Measurements from ENCODE around the gene NECAB3.
"Not testable (repeated sequence)": the region's sequence is repeated elsewhere in the genome, so short reads cannot be mapped to it uniquely, and the experiment has no call there.

The NECAB3 gene

GRCh38 chr20:33650111-33650752 is 24.0 kb downstream of the NECAB3 start:
- no peak for DNase-seq (ENCODE audit: low read depth in 2 of 2)

GRCh38 chr20:33649201-33649681 is 25.0 kb downstream of the NECAB3 start:
- DNase-seq (ENCODE audit: low read depth in 2 of 2) = no peak

- DNase-seq (ENCODE audit: low read depth in 2 of 2) = no peak
Observed at GRCh38 chr20:33648396-33649004, 25.7 kb downstream of the NECAB3 start.

- DNase-seq (ENCODE audit: low read depth in 2 of 2) = no peak
Observed at GRCh38 chr20:33647603-33648395, 26.4 kb downstream of the NECAB3 start.

- DNase-seq (ENCODE audit: low read depth in 2 of 2) = not testable (repeated sequence)
Observed at GRCh38 chr20:33646959-33647602, 27.1 kb downstream of the NECAB3 start.

GRCh38 chr20:33646191-33646590 is 28.0 kb downstream of the NECAB3 start:
- no peak for DNase-seq (ENCODE audit: low read depth in 2 of 2)

- no peak for DNase-seq (ENCODE audit: low read depth in 2 of 2)
Observed at GRCh38 chr20:33645396-33645795, 28.8 kb downstream of the NECAB3 start.

GRCh38 chr20:33645072-33645358 is 29.2 kb downstream of the NECAB3 start:
- DNase-seq (ENCODE audit: low read depth in 2 of 2) = no peak

GRCh38 chr20:33644313-33645071 is 29.7 kb downstream of the NECAB3 start:
- no peak for DNase-seq (ENCODE audit: low read depth in 2 of 2)

- DNase-seq (ENCODE audit: low read depth in 2 of 2) = no peak
Observed at GRCh38 chr20:33640287-33640686, 33.9 kb downstream of the NECAB3 start.

- DNase-seq (ENCODE audit: low read depth in 2 of 2) = no peak
Observed at GRCh38 chr20:33636776-33637175, 37.5 kb downstream of the NECAB3 start.

- no peak for DNase-seq (ENCODE audit: low read depth in 2 of 2)
Observed at GRCh38 chr20:33635341-33635740, 38.9 kb downstream of the NECAB3 start.

- not testable (repeated sequence) for DNase-seq (ENCODE audit: low read depth in 2 of 2)
Observed at GRCh38 chr20:33631910-33632309, 42.3 kb downstream of the NECAB3 start.

- no peak for DNase-seq (ENCODE audit: low read depth in 2 of 2)
Observed at GRCh38 chr20:33630507-33630906, 43.7 kb downstream of the NECAB3 start.

GRCh38 chr20:33629979-33630378 is 44.2 kb downstream of the NECAB3 start:
- no peak for DNase-seq (ENCODE audit: low read depth in 2 of 2)

GRCh38 chr20:33629533-33629932 is 44.7 kb downstream of the NECAB3 start:
- DNase-seq (ENCODE audit: low read depth in 2 of 2) = no peak

- no peak for DNase-seq (ENCODE audit: low read depth in 2 of 2)
Observed at GRCh38 chr20:33627577-33628216, 46.5 kb downstream of the NECAB3 start.

GRCh38 chr20:33626190-33626589 is 48.0 kb downstream of the NECAB3 start:
- DNase-seq (ENCODE audit: low read depth in 2 of 2) = no peak

GRCh38 chr20:33624399-33624798 is 49.8 kb downstream of the NECAB3 start:
- no peak for DNase-seq (ENCODE audit: low read depth in 2 of 2)

GRCh38 chr20:33622705-33623365 is 51.4 kb downstream of the NECAB3 start:
- no peak for DNase-seq (ENCODE audit: low read depth in 2 of 2)

Data from stimulated activated CD8-positive, alpha-beta memory T cell treated with anti-CD3 and anti-CD28 coated beads, Interleukin-2, amount 100 ng/mL, for 48 hours (primary cell).